SK-N-MC (cell line): ENCODE data around the gene BICD1.
"Not testable (repeated sequence)": the region's sequence is repeated elsewhere in the genome, so short reads cannot be mapped to it uniquely, and the experiment has no call there.

Experiments
- DNase-seq: peaks from one replicate; pipeline ENCODE4 v3.0.0-alpha.2; 2011; ENCODE audit warnings: low read depth, low spot score
- H3K27ac ChIP-seq: fragments of 200-600 bp; sonication (generic); 2 replicates; pipeline ENCODE4 v1.5.1; 2016; ENCODE audit warnings: mixed run types
- H3K36me3 ChIP-seq: fragments of 200-600 bp; sonication (generic); 2 replicates; pipeline ENCODE4 v1.6.1; 2017; ENCODE audit warnings: antibody characterized with exemption, low read length, mixed read lengths; ENCODE audit not compliant: insufficient read depth
- H3K4me3 ChIP-seq: fragments of 200-600 bp; sonication (generic); 2 replicates; pipeline ENCODE4 v1.5.1; 2016
- H3K9ac ChIP-seq: fragments of 200-600 bp; sonication (generic); 2 replicates; pipeline ENCODE4 v1.8.0; 2017; ENCODE audit warnings: mixed run types, mixed read lengths; ENCODE audit not compliant: insufficient read length
- H3K9me3 ChIP-seq: fragments of 200-600 bp; sonication (generic); 2 replicates; pipeline ENCODE4 v1.6.1; 2017; ENCODE audit warnings: low read depth, mild to moderate bottlenecking, antibody characterized with exemption, low read length, moderate library complexity, mixed read lengths
- EZH2 ChIP-seq: fragments of 200-600 bp; sonication (generic); IDR thresholded peaks from one replicate; pipeline ENCODE4 v1.6.1; 2017; ENCODE audit warnings: antibody characterized with exemption
- FOXP2 ChIP-seq: optimal IDR thresholded peaks from 2 replicates; pipeline ENCODE3; 2011; ENCODE audit warnings: mild to moderate bottlenecking, moderate library complexity; ENCODE audit not compliant: insufficient read depth; ENCODE audit errors: extremely low read length, control extremely low read depth
- POLR2AphosphoS5 ChIP-seq: IDR thresholded peaks from 2 replicates; pipeline ENCODE4 v1.6.1; 2012; ENCODE audit warnings: mild to moderate bottlenecking, low read depth, low read length, borderline replicate concordance

Gene BICD1

GRCh38 chr12:32178341-32179010 is 71.8 kb downstream of the BICD1 start:
- Histone ChIP-seq H3K4me3 (no peak overlapping the region), H3K9me3 (no peaks in the 10 kb centered on the region), H3K27ac (peak overlapping the region; percentile 54; the same call in 1 of the 2 replicates), H3K9ac (no peak overlapping the region), H3K36me3 (no peaks in the 10 kb centered on the region)
- TF ChIP-seq EZH2 = no peak
- no peak for TF ChIP-seq FOXP2
- TF ChIP-seq POLR2AphosphoS5 = no peak
- no peak for DNase-seq

GRCh38 chr12:32179011-32179395 is 72.4 kb downstream of the BICD1 start:
- H3K27ac ChIP-seq = peak overlapping the region; percentile 54; the same call in 1 of the 2 replicates
- DNase-seq = no peak
- no peak overlapping the region for H3K9ac ChIP-seq
- no peaks in the 10 kb centered on the region for H3K36me3 ChIP-seq
- H3K4me3 ChIP-seq = no peak overlapping the region
- H3K9me3 ChIP-seq = no peaks in the 10 kb centered on the region
- no peak for TF ChIP-seq EZH2
- TF ChIP-seq POLR2AphosphoS5 = no peak
- TF ChIP-seq FOXP2 = no peak

- H3K36me3 ChIP-seq = no peaks in the 10 kb centered on the region
- peak overlapping the region; percentile 18; the same call in 1 of the 2 replicates for H3K27ac ChIP-seq
- H3K9ac ChIP-seq = peak overlapping the region; percentile 11
- H3K9me3 ChIP-seq = no peaks in the 10 kb centered on the region
- H3K4me3 ChIP-seq = no peak overlapping the region
- TF ChIP-seq EZH2 (no peak), FOXP2 (no peak), POLR2AphosphoS5 (no peak)
- DNase-seq = peak; percentile 16
These were observed 75.0 kb downstream of the BICD1 start for GRCh38 chr12:32181498-32182175.

- H3K27ac ChIP-seq = no peak overlapping the region
- no peak overlapping the region for H3K4me3 ChIP-seq
- DNase-seq = no peak
- no peaks in the 10 kb centered on the region for H3K36me3 ChIP-seq
- no peaks in the 10 kb centered on the region for H3K9me3 ChIP-seq
- no peak for TF ChIP-seq FOXP2
- TF ChIP-seq POLR2AphosphoS5 = no peak
- TF ChIP-seq EZH2 = no peak
- no peak overlapping the region for H3K9ac ChIP-seq
These were observed 77.0 kb downstream of the BICD1 start for GRCh38 chr12:32183650-32184049.

GRCh38 chr12:32187127-32187526 is 80.5 kb downstream of the BICD1 start:
- H3K27ac ChIP-seq, H3K9me3 ChIP-seq, DNase-seq, H3K36me3 ChIP-seq, H3K9ac ChIP-seq, H3K4me3 ChIP-seq: not testable (repeated sequence)

- H3K36me3 ChIP-seq = peaks cover 8% of the 10 kb centered on the region; the same call in 1 of the 2 replicates
- DNase-seq = no peak
- no peak overlapping the region for H3K9ac ChIP-seq
- no peak overlapping the region for H3K27ac ChIP-seq
- no peak overlapping the region for H3K4me3 ChIP-seq
- H3K9me3 ChIP-seq = peaks cover 6% of the 10 kb centered on the region; the same call in 1 of the 2 replicates
- TF ChIP-seq FOXP2 (no peak), POLR2AphosphoS5 (no peak), EZH2 (no peak)
These were observed 84.8 kb downstream of the BICD1 start for GRCh38 chr12:32191445-32191844.

GRCh38 chr12:32196250-32197198 is 89.9 kb downstream of the BICD1 start:
- Histone ChIP-seq H3K27ac (no peak overlapping the region), H3K9ac (no peak overlapping the region), H3K36me3 (peaks cover 8% of the 10 kb centered on the region; the same call in 1 of the 2 replicates), H3K4me3 (no peak overlapping the region), H3K9me3 (peaks cover 11% of the 10 kb centered on the region; the same call in 1 of the 2 replicates)
- TF ChIP-seq EZH2 = no peak
- no peak for DNase-seq

- peak; percentile 64 for DNase-seq
- Histone ChIP-seq H3K36me3 (peaks cover 8% of the 10 kb centered on the region; the same call in 1 of the 2 replicates), H3K9ac (no peak overlapping the region), H3K4me3 (no peak overlapping the region), H3K9me3 (peaks cover 11% of the 10 kb centered on the region; the same call in 1 of the 2 replicates), H3K27ac (no peak overlapping the region)
- TF ChIP-seq FOXP2 (no peak), EZH2 (no peak)
These were observed 90.8 kb downstream of the BICD1 start for GRCh38 chr12:32197421-32197820.
